Measurements from ENCODE around the gene ME3.

Gene ME3

DNA sequence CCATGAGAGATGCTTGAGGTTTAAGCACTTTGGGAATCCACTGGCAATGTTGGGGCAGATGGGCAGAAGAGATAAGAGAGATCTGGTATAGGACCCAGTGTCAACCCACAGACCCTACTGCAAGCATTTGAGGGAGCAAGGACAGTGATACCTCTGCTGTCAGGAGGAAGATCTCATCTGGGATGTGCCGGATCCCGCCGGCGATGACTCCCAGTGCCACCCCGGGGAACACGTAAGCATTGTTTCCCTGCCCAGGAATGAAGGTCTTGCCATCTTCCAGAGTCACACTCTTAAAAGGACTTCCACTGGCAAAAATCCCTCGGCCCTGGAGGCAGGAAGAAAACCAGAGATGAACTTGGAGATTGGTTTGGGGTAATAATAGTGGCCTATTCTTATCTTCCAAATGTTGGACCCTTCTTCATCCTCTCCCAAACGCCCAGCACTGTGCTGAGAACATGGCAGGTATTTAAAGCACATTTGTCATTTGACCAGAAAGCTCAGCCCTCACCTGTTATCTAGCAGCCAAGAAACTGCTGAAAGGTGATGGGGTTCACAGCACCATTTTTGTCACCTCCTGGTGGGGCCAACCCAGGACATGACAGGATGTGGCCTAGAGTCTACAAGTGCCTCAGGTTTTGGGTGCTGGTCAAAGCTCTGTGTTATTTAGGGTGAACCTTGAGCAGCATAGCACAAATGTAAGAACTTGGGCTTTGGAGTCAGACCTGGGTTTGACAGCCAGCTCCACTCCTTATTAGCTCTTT lies 226.1 kb downstream of the ME3 start:
- TF ChIP-seq SUZ12 (IDR thresholded peaks at IDR 0.05; ENCODE audit: extremely low read depth, insufficient read depth, insufficient read length), result no peak
- TF ChIP-seq YY1 (IDR thresholded peaks at IDR 0.05; ENCODE audit: insufficient read depth, insufficient read length), result no peak
- TF ChIP-seq ZNF274 (IDR thresholded peaks at IDR 0.05; ENCODE audit: low read depth, low read length), result no peak
- Histone ChIP-seq H3K4me3 (ENCODE audit: insufficient read length, low read depth) (no peak overlapping the region), H3K9me3 (ENCODE audit: insufficient read depth, low read length) (no peaks in the 10 kb centered on the region), H3K4me1 (ENCODE audit: insufficient read depth, insufficient read length) (no peaks in the 10 kb centered on the region), H3K9ac (ENCODE audit: insufficient read length, low read depth) (no peak overlapping the region), H3K27me3 (ENCODE audit: insufficient read depth, insufficient read length) (no peaks in the 10 kb centered on the region), H3K36me3 (ENCODE audit: insufficient read depth, insufficient read length, low read length) (no peaks in the 10 kb centered on the region)
- no peak for DNase-seq (ENCODE audit: low read depth, low spot score)

GRCh38 chr11:86444981-86445380 lies 227.4 kb downstream of the ME3 start:
- Histone ChIP-seq H3K27me3 (ENCODE audit: insufficient read depth, insufficient read length) (no peaks in the 10 kb centered on the region), H3K4me1 (ENCODE audit: insufficient read depth, insufficient read length) (no peaks in the 10 kb centered on the region), H3K9me3 (ENCODE audit: insufficient read depth, low read length) (no peaks in the 10 kb centered on the region), H3K36me3 (ENCODE audit: insufficient read depth, insufficient read length, low read length) (no peaks in the 10 kb centered on the region), H3K9ac (ENCODE audit: insufficient read length, low read depth) (no peak overlapping the region), H3K4me3 (ENCODE audit: insufficient read length, low read depth) (no peak overlapping the region)
- TF ChIP-seq ZNF274 (IDR thresholded peaks at IDR 0.05; ENCODE audit: low read depth, low read length), result no peak
- TF ChIP-seq SUZ12 (IDR thresholded peaks at IDR 0.05; ENCODE audit: extremely low read depth, insufficient read depth, insufficient read length), result no peak
- TF ChIP-seq YY1 (IDR thresholded peaks at IDR 0.05; ENCODE audit: insufficient read depth, insufficient read length), result no peak
- DNase-seq (ENCODE audit: low read depth, low spot score), result no peak

DNA sequence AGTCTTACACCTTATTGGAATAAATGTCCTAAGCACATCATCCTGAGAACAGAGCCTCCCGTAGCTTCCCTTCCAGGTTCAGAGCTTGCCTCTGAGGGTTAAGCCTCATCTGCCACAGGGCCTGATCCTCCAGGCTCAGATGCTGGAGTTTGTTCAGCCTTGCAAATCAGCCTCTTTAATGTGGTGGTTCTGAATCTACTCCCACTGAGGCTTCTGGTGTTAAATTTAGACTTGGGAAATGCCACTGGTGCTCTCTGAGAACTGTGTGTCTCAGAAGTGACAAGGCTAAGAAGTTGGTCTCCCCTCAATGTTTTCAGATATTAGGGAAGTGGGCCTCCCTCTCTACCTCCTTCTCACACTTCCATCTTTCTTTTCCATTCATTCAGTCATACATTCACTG lies 229.0 kb downstream of the ME3 start:
- Histone ChIP-seq H3K36me3 (ENCODE audit: insufficient read depth, insufficient read length, low read length) (no peaks in the 10 kb centered on the region), H3K27me3 (ENCODE audit: insufficient read depth, insufficient read length) (no peaks in the 10 kb centered on the region), H3K4me1 (ENCODE audit: insufficient read depth, insufficient read length) (no peaks in the 10 kb centered on the region), H3K4me3 (ENCODE audit: insufficient read length, low read depth) (no peak overlapping the region), H3K9ac (ENCODE audit: insufficient read length, low read depth) (no peak overlapping the region), H3K9me3 (ENCODE audit: insufficient read depth, low read length) (no peaks in the 10 kb centered on the region)
- DNase-seq (ENCODE audit: low read depth, low spot score), result no peak
- no peak for TF ChIP-seq SUZ12 (IDR thresholded peaks at IDR 0.05; ENCODE audit: extremely low read depth, insufficient read depth, insufficient read length)
- no peak for TF ChIP-seq YY1 (IDR thresholded peaks at IDR 0.05; ENCODE audit: insufficient read depth, insufficient read length)
- TF ChIP-seq ZNF274 (IDR thresholded peaks at IDR 0.05; ENCODE audit: low read depth, low read length), result no peak

DNA sequence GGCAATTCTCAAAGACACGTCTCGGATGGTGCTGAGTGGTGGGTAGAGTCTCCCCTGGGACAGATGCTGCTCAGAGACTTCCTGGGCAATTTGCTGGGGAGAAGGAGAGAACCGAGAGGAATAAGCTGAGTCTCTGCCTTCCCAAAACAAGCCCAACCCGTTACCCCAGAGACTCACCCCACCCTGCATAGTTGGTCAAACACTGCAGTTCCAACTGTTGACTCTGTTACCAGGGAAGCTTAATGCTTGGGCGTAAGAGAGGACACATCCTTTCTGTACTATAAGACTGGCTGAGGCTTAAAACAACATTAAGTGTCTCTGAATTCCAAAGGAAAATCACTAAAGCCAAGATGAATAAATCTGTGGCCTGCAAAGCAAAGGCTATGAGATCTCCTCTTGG lies 229.6 kb downstream of the ME3 start:
- H3K9ac ChIP-seq (ENCODE audit: insufficient read length, low read depth), result no peak overlapping the region
- no peaks in the 10 kb centered on the region for H3K27me3 ChIP-seq (ENCODE audit: insufficient read depth, insufficient read length)
- TF ChIP-seq SUZ12 (IDR thresholded peaks at IDR 0.05; ENCODE audit: extremely low read depth, insufficient read depth, insufficient read length) (no peak), YY1 (IDR thresholded peaks at IDR 0.05; ENCODE audit: insufficient read depth, insufficient read length) (no peak), ZNF274 (IDR thresholded peaks at IDR 0.05; ENCODE audit: low read depth, low read length) (no peak)
- no peak overlapping the region for H3K4me3 ChIP-seq (ENCODE audit: insufficient read length, low read depth)
- no peaks in the 10 kb centered on the region for H3K4me1 ChIP-seq (ENCODE audit: insufficient read depth, insufficient read length)
- no peaks in the 10 kb centered on the region for H3K36me3 ChIP-seq (ENCODE audit: insufficient read depth, insufficient read length, low read length)
- no peaks in the 10 kb centered on the region for H3K9me3 ChIP-seq (ENCODE audit: insufficient read depth, low read length)
- DNase-seq (ENCODE audit: low read depth, low spot score), result no peak

- Histone ChIP-seq H3K9me3 (ENCODE audit: insufficient read depth, low read length) (no peaks in the 10 kb centered on the region), H3K4me1 (ENCODE audit: insufficient read depth, insufficient read length) (no peaks in the 10 kb centered on the region), H3K4me3 (ENCODE audit: insufficient read length, low read depth) (no peak overlapping the region), H3K9ac (ENCODE audit: insufficient read length, low read depth) (no peak overlapping the region), H3K36me3 (ENCODE audit: insufficient read depth, insufficient read length, low read length) (no peaks in the 10 kb centered on the region), H3K27me3 (ENCODE audit: insufficient read depth, insufficient read length) (no peaks in the 10 kb centered on the region)
- DNase-seq (ENCODE audit: low read depth, low spot score), result no peak
- TF ChIP-seq ZNF274 (IDR thresholded peaks at IDR 0.05; ENCODE audit: low read depth, low read length), result no peak
- TF ChIP-seq SUZ12 (IDR thresholded peaks at IDR 0.05; ENCODE audit: extremely low read depth, insufficient read depth, insufficient read length), result no peak
- TF ChIP-seq YY1 (IDR thresholded peaks at IDR 0.05; ENCODE audit: insufficient read depth, insufficient read length), result no peak
These were observed 230.0 kb downstream of the ME3 start for GRCh38 chr11:86442420-86442819.

DNA sequence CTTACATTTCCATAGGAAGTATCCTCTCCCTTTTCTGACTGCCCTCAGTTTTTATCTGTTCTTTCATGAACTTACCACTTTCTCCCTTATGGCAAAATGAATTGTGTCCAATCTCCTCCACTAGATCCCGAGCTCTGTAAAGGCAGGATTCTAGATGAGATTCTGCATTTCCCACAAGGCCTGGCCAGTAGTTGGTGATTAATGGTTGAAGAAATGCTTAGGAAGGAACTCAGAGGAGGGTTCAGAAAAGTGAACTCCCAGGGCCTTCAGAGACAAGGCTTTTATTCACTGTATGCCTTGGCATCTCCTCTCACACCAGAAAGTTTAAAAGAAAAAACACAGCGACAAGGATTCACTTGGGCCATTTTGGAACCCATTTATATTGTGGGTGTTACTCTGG lies 231.6 kb downstream of the ME3 start:
- no peak overlapping the region for H3K9ac ChIP-seq (ENCODE audit: insufficient read length, low read depth)
- no peak overlapping the region for H3K4me3 ChIP-seq (ENCODE audit: insufficient read length, low read depth)
- no peaks in the 10 kb centered on the region for H3K27me3 ChIP-seq (ENCODE audit: insufficient read depth, insufficient read length)
- no peaks in the 10 kb centered on the region for H3K36me3 ChIP-seq (ENCODE audit: insufficient read depth, insufficient read length, low read length)
- no peaks in the 10 kb centered on the region for H3K9me3 ChIP-seq (ENCODE audit: insufficient read depth, low read length)
- DNase-seq (ENCODE audit: low read depth, low spot score), result no peak
- no peak for TF ChIP-seq SUZ12 (IDR thresholded peaks at IDR 0.05; ENCODE audit: extremely low read depth, insufficient read depth, insufficient read length)
- no peak for TF ChIP-seq YY1 (IDR thresholded peaks at IDR 0.05; ENCODE audit: insufficient read depth, insufficient read length)
- no peak for TF ChIP-seq ZNF274 (IDR thresholded peaks at IDR 0.05; ENCODE audit: low read depth, low read length)
- no peaks in the 10 kb centered on the region for H3K4me1 ChIP-seq (ENCODE audit: insufficient read depth, insufficient read length)

DNA sequence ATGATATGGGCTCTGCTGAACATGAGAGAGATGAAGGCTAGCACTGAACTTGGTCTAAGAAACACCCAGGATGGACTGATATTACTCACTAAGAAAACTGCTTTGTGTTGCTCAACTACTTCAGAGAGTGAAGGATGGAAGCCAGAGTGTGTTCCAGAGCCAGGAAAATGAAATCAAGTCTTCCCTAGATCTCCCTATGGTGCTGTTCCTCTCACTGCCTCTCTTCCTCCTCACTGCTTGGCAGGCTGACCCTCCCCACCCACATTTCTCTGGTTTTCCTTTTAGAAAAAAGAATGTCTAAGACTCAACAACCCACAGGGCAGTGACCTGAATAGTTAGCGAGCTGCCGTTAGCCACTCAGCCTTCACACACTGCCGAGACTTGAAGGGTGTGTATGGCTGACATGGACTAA lies 232.1 kb downstream of the ME3 start:
- no peak overlapping the region for H3K4me3 ChIP-seq (ENCODE audit: insufficient read length, low read depth)
- no peak overlapping the region for H3K9ac ChIP-seq (ENCODE audit: insufficient read length, low read depth)
- H3K4me1 ChIP-seq (ENCODE audit: insufficient read depth, insufficient read length), result no peaks in the 10 kb centered on the region
- H3K27me3 ChIP-seq (ENCODE audit: insufficient read depth, insufficient read length), result no peaks in the 10 kb centered on the region
- no peaks in the 10 kb centered on the region for H3K36me3 ChIP-seq (ENCODE audit: insufficient read depth, insufficient read length, low read length)
- H3K9me3 ChIP-seq (ENCODE audit: insufficient read depth, low read length), result no peaks in the 10 kb centered on the region
- no peak for DNase-seq (ENCODE audit: low read depth, low spot score)
- no peak for TF ChIP-seq ZNF274 (IDR thresholded peaks at IDR 0.05; ENCODE audit: low read depth, low read length)
